IMR-90 (cell line): Measurements from ENCODE around the gene LNP1.

ENCODE experiments used
- MAZ ChIP-seq: IDR thresholded peaks from 2 replicates; pipeline ENCODE4 v1.6.1; 2012; ENCODE audit warnings: low read depth, mild to moderate bottlenecking, low read length, improper control_type of control experiment, moderate library complexity, borderline replicate concordance
- POLR2A ChIP-seq: IDR thresholded peaks from 2 replicates; pipeline ENCODE4 v1.6.1; 2012; ENCODE audit warnings: mild to moderate bottlenecking, low read depth, low read length
- TF ChIP-seq, protein P1 (sequence below): conservative IDR thresholded peaks from 2 replicates; pipeline ENCODE4 v1.5.1; 2012; ENCODE audit warnings: mild to moderate bottlenecking, low read depth, low read length, improper control_type of control experiment

DNA sequence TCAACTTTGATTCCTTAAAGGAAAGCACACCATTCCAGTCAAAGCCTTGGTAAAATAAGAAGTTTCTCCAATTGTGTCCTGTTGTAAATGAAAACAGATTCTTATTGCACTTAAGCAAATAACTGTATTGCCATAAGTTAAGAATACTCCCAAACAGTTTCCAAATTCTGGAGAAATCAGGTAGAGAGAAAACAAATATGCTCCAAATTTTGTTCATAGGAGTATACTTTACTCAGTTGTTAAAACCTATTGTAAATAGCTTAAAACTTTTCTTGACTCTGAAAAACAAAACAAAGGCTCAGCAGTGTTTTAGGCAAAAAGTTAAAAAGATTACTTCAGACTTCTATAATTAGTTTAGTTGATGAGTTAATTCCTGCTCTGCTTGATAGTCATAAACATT, 42.4 kb downstream of the LNP1 start:
- no peak for TF ChIP-seq POLR2A
- TF ChIP-seq, protein P1, sequence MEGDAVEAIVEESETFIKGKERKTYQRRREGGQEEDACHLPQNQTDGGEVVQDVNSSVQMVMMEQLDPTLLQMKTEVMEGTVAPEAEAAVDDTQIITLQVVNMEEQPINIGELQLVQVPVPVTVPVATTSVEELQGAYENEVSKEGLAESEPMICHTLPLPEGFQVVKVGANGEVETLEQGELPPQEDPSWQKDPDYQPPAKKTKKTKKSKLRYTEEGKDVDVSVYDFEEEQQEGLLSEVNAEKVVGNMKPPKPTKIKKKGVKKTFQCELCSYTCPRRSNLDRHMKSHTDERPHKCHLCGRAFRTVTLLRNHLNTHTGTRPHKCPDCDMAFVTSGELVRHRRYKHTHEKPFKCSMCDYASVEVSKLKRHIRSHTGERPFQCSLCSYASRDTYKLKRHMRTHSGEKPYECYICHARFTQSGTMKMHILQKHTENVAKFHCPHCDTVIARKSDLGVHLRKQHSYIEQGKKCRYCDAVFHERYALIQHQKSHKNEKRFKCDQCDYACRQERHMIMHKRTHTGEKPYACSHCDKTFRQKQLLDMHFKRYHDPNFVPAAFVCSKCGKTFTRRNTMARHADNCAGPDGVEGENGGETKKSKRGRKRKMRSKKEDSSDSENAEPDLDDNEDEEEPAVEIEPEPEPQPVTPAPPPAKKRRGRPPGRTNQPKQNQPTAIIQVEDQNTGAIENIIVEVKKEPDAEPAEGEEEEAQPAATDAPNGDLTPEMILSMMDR: no peak
- TF ChIP-seq MAZ: no peak
